Neural progenitor cell (in vitro differentiated cells): Measurements from ENCODE around the gene STPG4.

ENCODE experiments used
- EZH2 ChIP-seq: fragments of 200-600 bp; sonication (generic); IDR thresholded peaks from 2 replicates; pipeline ENCODE4 v1.6.1; 2017; ENCODE audit warnings: antibody characterized with exemption, mild to moderate bottlenecking, moderate library complexity
- EZH2phosphoT487 ChIP-seq: fragments of 200-600 bp; sonication (generic); IDR thresholded peaks from 2 replicates; pipeline ENCODE4 v1.6.1; 2017; ENCODE audit warnings: antibody characterized with exemption
- TF ChIP-seq, protein P1 (sequence below): fragments of 200-600 bp; sonication (generic); IDR thresholded peaks from 2 replicates; pipeline ENCODE4 v1.5.1; 2017; ENCODE audit warnings: antibody characterized with exemption, mild to moderate bottlenecking

GRCh38 chr2:47179388-47179787, 24.3 kb upstream of the STPG4 start:
- TF ChIP-seq, protein P1, sequence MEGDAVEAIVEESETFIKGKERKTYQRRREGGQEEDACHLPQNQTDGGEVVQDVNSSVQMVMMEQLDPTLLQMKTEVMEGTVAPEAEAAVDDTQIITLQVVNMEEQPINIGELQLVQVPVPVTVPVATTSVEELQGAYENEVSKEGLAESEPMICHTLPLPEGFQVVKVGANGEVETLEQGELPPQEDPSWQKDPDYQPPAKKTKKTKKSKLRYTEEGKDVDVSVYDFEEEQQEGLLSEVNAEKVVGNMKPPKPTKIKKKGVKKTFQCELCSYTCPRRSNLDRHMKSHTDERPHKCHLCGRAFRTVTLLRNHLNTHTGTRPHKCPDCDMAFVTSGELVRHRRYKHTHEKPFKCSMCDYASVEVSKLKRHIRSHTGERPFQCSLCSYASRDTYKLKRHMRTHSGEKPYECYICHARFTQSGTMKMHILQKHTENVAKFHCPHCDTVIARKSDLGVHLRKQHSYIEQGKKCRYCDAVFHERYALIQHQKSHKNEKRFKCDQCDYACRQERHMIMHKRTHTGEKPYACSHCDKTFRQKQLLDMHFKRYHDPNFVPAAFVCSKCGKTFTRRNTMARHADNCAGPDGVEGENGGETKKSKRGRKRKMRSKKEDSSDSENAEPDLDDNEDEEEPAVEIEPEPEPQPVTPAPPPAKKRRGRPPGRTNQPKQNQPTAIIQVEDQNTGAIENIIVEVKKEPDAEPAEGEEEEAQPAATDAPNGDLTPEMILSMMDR, result no peak
- no peak for TF ChIP-seq EZH2
- no peak for TF ChIP-seq EZH2phosphoT487
